Left ventricle myocardium superior (tissue), 1 donor: ENCODE data around the gene TTC27. TPM values are rescaled to one million over a fixed set of nuclear protein-coding genes. Genes with fewer than 3 reads are reported as not detected.
"Not testable (repeated sequence)": the region's sequence is repeated elsewhere in the genome, so short reads cannot be mapped to it uniquely, and the experiment has no call there.

Experiments used
- ATAC-seq: fragments of 200-7000 bp; cut with Tn5 transposase; one replicate; pipeline ENCODE4 v1.9.1; 2020; ENCODE audit warnings: mild to moderate bottlenecking, moderate library complexity
- DNase-seq: peaks from one replicate; pipeline ENCODE4 v3.0.0-alpha.2; 2020
- intact Hi-C: fragments of 100-400 bp; cut with micrococcal nuclease; formaldehyde crosslinking; loops from one replicate; pipeline ENCODE4 v1.11.0; 2022
- total RNA-seq: library from RNA; stranded (reverse); fragmentation: NEBNext Ultra II Directional; extraction: Animal tissue kit (Norgen Biotek cat#: 25700); gene quantifications from one replicate; pipeline ENCODE4 v1.2.1, GENCODE V29; 2021
- donor health status: DM: no; HTN: yes; CAD: no; lungs with severe emphysema.

The TTC27 gene
- total RNA-seq, 1 donor from 2014 or later: 8.3 TPM

DNA sequence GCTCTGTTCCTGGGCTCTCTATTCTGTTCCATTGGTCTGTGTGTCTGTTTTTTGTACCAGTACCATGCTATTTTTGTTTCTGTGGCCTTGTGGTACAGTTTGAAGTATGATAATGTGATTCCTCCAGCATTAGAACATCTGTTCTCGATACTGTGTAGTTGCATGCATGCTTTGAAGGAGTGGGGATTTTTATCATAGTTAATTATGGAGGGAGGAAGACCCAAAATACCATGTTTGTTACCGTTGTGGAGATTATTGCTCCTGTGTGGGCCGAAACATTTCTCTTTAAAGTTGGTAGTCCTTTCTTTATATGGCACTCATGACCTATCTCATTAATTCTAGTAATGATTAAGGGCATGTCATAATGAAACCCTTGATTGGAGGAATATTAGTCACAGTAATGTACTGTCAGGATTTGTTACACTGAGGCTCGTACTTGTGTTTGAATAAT lies 87.6 kb downstream of the TTC27 start:
- DNase-seq: no peak
- intact Hi-C loops: no loop called here
- ATAC-seq: peak; percentile 68

DNA sequence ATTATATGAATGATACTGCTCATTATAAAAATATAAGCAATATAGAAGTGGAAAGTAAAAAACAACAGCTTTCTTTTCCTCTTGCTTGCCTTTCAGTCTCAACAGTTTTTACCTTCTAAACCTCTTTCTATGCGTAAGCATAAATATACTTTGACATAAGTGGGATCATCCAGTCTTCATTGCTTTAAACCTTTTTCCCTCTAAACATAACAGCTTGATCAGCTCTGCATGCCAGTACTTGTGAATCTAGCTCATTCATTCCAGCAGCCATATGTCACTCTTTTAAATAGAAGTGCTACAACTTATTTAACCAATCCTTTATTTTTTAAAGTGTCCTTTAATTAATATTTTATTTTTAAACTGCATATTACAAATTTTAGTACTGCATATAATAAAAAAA lies 88.1 kb downstream of the TTC27 start:
- no peak for DNase-seq
- ATAC-seq: no peak
- intact Hi-C loops: no loop called here

DNA sequence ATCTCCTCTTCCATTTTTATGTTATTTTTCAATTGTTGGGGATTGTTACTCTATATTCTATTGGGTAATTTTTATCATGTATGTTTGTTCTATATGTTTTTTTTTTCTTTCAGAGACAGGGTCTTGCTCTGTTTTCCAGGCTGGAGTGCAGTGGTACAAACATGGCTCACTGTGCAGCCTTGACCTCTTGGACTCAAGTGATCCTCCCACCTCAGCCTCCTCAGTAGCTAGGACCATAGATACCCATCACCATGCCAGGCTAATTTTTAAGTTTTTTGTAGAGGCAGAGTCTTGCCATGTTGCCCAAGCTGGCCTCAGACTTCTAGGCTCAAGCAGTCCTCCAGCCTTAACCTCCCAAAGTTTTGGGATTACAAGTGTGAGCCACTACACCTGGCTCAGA lies 88.7 kb downstream of the TTC27 start:
- no peak for DNase-seq
- intact Hi-C loops: no loop called here
- no peak for ATAC-seq

DNA sequence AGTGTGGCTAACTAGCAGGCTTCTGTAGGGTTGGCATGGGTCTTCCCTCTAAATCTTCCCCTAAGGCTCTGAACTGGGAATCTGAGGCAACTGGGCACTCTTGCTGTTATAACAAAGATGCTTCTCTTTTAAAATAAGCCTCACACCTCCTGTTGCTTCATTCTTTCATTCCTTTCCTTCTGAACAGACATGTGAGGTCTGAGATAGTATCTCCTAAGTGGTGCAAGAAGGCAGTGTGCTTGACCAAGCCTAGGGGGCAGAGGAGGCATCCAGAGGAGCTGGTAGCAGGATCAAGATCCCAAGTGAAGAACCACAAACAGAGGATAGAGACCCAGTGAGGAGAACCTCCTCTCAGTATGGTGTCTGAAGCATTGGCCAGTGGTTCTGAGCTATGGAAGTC lies 90.9 kb downstream of the TTC27 start:
- DNase-seq: no peak
- intact Hi-C loops: no loop called here

DNA sequence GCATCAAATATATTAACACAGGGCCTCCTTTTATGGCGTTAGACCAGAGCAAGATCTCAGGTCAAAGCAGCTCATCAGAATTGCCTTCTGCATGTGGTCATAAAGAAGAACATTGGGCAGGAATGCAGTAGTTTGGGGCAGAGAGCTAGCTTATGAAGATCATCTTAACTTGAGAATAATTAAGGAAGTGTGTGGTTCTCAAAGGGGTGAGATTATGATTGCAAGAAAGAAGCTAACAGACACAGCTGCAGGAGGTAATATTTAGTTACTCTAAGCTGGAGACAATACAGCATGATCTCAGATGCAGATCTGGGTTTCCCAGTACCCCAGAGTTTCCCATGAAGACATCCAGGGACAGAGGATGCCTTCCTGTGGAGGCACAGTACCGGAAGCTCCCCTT lies 91.6 kb downstream of the TTC27 start:
- intact Hi-C loops: no loop called here
- ATAC-seq (no peak), DNase-seq (no peak)

More for the DNA sequence above, 90.9 kb downstream of the TTC27 start:
- ATAC-seq: no peak

DNA sequence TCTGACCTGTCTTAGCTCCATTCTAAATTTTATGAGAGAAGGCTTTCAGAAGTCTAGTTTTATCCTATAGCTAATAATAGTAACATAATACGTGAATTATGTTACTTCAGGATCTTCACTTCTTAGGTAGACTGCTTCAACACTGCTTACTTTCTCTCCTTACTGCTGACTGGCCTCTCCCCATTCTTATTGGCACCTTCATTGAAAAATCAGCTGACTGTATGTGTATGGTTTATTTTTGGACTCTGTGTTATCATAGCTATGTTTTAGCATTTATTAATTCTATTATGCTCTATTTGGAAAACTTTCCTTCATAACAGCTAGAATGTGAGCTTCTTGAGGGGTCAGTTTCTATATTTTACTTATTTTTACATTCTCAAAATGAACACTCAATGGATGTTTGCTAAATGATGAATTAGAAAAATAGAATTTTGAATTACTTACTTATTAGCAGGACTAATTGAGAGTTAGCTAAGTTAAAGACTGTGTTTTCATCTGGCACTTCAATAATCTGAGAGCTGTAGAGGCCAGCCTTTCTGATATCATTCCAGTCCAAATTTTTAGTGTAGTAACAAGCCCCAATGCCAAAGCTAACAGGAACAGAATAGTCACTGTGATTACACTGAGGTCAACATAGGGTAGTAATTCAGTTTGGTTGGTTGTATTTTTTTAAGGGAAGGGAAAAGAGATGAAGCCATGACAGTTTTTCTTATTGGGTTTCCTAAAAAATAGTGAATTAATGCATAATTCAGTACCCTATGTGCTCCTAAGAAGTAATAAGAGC lies 92.3 kb downstream of the TTC27 start:
- no peak for DNase-seq
- peak; percentile 91 for ATAC-seq
- intact Hi-C loops: no loop called here

DNA sequence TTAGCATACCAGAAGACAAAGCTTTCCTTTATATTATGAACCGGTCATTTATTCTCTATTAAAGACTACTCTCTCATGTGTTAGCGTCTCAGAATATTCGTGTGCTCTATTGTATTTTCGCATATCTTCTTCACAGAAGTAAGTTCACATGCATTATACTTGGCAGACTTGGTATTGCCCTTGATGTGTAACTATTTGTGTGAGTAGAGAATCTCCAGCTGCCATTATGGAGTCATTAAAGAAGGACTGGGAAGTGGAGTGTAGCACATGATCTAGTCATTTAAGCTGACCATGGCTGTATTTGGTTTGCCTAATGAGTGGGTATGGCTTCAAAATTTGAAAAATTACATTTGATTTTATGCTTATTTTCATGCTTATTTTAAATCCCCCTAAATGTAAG lies 92.9 kb downstream of the TTC27 start:
- intact Hi-C loops: no loop called here
- ATAC-seq (peak; percentile 10), DNase-seq (no peak)

DNA sequence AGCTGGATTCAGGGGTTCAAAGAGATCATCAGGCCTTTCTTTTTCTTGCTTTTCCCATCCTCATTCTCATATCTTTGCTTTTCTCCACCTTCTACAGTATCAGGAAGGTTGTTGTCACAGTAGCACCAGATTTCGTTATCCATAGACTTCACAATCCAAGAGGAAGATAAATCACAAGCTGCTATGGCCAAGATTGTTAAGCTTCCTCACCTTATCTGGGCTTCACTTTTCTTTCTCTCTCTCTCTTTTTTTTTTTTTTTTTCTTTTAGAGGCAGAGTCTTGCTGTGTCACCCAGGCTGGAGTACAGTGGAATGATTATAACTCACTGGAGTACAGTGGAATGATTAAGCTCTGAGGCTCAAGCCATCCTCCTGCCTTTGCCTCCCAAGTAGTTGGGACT lies 93.5 kb downstream of the TTC27 start:
- no peak for ATAC-seq
- intact Hi-C loops: no loop called here
- DNase-seq: no peak

DNA sequence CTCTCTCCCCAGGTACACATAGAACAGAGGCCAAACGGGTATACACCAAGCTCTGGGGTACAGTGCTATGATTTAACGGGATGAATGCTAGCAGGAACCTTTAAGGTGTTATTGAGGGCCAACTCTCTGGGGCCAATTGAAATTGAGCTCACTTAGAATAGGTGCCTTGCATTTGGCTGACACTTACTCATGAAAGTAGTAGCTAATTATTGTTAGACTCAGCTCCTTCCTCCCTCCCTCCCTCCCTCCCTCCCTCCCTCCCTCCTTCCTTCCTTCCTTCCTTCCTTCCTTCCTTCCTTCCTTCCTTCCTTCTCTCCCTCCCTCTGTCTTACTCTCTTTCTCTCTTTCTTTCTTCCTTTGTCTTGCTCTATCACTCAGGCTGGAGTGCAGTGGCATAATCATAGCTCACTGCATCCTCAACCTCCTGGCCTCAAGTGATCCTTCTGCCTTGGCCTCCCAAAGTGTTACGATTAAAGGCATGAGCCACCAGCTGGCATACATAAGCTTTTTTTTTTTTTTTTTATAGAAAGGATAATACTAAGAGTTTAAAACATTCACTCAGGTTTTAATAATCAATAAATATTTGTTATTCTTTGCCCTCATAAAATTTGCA lies 95.7 kb downstream of the TTC27 start:
- DNase-seq: no peak
- no peak for ATAC-seq
- intact Hi-C loops: no loop called here

DNA sequence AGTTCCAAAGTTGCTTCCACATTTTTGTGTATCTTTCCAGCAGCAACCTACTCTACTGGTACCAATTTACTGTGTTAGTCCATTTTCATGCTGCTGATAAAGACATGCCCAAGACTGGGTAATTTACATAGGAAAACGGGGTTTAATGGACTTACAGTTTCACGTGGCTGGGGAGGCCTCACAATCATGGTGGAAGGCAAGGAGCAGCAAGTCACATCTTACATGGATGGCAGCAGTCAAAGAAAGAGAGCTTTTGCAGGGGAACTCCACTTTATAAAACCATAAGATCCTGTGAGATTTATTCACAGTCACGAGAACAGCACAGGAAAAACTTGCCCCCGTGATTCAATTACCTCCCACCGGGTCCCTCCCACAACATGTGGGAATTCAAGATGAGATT lies 98.8 kb downstream of the TTC27 start:
- DNase-seq, intact Hi-C loops, ATAC-seq: not testable (repeated sequence)

DNA sequence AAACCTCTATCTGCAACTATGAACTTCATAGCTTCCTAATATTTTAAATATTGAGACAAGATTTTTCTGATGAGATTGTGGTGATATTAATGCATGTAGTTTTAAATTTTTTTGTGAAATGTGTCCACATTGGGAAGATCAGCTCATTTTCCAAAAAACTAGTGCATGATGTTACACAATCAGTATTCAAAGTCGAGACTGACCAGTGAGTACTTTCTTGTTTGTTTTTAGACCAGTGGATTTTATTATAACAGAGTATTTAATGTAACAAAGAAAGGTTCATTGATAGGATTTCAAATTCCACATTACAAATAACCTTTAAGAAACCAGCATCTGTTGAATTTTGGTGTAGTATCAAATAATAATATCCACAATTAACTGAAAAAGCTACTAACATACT lies 99.3 kb downstream of the TTC27 start:
- ATAC-seq (no peak), DNase-seq (no peak)
- intact Hi-C loops: no loop called here

DNA sequence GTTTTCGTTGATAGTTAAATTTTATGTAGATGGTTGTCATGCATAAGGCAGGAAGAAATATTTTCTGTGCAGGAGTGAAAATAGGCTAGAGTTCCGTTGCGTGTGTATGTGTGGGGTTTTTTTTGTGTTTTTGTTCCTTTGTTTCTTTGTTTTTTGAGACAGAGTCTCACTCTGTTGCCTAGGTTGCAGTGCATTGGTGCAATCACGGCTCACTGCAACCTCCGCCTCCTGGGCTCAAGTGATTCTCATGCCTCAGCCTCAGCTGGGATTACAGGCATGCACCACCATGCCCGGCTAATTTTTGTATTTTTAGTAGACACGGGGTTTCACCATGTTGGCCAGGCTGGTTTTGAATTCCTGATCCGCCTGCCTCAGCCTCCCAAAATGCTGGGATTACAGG lies 103.1 kb downstream of the TTC27 start:
- ATAC-seq, intact Hi-C loops, DNase-seq: not testable (repeated sequence)

DNA sequence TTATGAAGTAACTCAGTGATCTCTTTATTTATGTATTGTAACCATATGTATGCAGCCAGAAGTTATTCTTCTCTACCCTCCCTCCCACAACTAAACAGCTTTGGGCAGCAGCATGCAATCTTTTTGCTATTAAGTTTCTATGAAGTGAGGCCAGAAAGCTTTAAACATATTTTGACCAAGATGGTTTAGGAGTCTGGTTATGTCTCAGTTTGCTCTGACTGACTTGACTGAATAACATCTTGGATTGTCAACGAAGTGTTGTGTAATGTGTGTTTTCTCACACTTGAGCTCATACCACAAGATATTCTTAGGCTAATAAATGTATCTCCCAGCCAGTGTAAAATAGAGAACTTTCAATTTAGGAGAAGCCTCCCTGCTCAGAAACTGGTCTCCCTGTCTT lies 104.3 kb downstream of the TTC27 start:
- intact Hi-C loops: no loop called here
- no peak for DNase-seq
- ATAC-seq: no peak

DNA sequence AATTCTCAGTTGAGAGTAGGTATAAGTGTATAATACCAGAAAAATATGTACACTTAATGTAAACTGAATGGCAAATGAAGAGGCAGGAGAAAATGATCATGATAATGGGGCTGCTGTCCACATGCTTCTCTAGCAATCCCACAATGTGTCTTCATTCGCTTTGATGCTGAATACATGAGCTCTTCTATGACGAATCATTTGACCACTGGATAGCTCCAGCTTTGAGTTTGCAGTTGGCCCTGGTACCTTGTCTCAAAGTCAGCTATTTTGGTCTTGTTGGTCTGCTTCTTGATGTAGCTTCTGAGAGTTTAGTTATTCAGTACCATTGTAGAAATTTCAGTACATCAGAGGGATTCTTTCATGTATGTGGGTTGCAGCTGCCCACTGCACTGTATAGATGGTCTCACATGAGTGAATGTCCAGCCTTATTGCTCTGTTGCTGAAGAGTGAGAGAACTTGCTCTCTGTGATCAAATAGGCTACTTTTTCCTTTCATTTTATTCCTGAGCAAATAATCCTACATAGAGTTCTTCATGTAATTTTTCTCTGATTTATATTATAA lies 105.1 kb downstream of the TTC27 start:
- DNase-seq: no peak
- intact Hi-C loops: no loop called here
- ATAC-seq: no peak

DNA sequence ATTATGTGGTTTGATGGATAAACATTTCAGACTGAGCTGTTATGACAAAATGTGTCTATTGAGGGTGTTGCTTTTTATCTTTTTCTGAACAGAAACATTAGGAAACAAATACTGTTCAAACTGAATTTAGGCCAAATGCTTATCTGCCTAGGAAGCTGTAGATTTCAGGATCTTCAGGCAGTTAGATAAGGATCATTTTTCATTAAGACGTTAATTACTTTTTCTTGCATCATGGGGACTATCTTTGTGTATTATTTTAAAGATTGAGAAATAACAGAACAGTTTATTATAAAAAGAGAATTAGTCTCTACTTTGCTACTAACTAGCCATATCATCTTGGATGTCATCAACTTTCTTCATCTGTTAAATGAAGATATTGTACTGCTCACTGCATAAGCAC lies 107.5 kb downstream of the TTC27 start:
- ATAC-seq: no peak
- intact Hi-C loops: no loop called here

DNA sequence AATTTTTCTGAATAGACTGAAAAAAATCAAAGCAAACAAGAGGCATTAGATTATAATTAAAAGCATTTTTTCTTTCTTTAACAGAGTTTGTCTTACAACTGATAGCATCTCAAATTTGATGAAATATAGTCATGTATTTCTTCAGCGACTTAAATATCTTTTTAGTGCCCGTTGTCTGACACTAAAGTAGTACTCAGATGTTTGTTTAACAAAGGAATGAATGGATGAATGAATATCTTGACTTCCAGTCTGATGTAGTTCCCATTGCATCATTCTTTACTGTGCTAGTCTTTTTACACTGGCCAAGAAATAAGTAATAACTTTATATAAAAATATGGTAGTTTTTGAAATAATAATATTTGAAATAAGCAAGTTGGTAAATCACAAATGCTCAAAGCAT lies 111.1 kb downstream of the TTC27 start:
- intact Hi-C loops: no loop called here
- ATAC-seq (no peak), DNase-seq (no peak)

More for the DNA sequence above, 107.5 kb downstream of the TTC27 start:
- no peak for DNase-seq

DNA sequence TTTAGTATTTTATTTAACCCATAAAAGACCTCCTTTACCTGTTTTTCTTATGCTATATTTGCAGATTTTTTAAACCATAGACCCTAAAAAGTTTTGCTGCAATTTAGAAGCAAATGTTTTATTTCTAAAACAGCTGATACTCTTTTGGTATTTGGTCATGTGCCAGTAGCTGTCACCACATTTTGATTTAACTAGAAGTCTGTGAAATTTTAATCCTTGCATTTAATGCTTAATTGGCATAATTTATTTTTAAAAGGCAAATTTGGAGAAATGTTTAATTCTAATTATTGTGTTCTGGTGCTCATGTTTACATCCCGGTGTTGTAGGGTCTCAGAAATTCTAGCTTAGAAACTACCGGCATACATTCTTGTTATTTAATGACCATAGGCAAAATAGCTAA lies 111.8 kb downstream of the TTC27 start:
- DNase-seq: no peak
- intact Hi-C loops: no loop called here
- no peak for ATAC-seq

DNA sequence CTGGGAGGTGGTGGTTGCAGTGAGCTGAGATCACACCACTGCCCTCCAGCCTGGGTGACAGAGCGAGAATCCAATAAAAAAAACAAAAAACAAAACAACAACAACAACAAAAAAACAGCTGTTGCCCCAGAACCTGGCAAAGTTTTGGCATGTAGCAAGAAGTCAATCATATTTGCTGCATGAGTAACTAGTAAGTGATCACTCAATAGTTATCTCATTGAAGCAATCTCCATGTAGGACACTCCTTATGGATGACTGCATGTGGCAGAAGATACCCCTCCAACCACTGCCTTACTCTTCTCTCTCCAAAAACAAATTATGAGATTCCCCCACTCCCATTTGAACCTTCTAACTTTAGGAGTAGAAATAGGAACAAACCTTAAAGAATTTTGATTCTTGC lies 113.7 kb downstream of the TTC27 start:
- no peak for DNase-seq
- ATAC-seq: no peak
- intact Hi-C loops: no loop called here

DNA sequence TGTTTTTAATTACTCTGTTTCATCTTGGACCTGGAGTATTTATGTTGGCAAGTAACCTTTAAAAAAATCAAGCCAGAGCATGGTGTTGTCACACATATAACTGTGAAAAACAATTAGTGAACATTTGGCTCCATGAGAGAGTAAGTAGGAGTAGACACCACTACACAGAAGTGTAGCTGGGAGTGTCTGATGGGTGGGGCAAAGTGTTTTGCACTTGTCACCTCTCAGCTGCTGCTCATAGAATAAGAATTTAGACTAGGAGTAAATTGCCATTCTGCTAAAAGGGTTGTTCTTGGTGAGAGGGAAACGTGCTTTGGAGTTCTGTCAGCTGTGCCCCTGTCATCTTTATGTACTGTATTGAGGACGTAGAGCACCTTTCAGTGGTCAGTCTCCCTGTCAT lies 114.5 kb downstream of the TTC27 start:
- DNase-seq (no peak), ATAC-seq (peak; percentile 44)
- intact Hi-C loops: no loop called here

DNA sequence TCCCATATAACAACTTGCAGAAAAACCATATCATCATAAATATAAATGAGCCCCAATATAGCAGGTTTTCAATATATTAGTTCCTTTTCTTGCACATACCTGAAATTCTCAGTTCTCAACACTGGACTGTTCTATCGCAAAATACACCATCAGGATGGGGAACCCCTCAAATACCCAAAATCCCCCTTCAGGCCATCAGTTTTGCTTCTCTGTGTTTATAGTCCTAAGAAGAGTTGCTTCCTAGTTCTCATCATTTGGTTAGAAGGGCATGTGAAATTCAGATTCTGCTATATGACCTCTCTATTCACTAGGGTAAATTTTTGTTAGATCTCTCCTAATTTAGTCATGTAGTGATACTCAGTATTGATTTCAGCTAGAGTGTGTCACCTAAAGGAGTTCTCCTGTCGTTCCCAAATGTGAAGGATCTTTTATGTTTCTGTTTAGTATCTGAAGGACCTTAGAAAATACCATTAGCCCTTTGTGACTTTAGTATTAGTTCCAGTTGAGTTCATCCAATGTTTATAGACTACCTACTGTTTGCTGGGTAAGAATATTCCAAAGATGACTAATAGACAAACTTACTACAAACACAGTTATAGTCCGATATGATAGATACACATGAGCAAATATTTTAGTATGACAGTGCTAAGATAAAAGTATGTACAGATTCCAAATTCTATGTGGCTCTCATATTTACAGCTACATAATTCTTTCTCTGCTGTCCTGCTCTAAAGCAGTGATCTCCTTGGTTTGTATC lies 115.8 kb downstream of the TTC27 start:
- intact Hi-C loops: no loop called here
- ATAC-seq (no peak), DNase-seq (no peak)
